GM12878 (cell line): ENCODE data around the gene KITLG. TPM values are rescaled to one million over a fixed set of nuclear protein-coding genes. Genes with fewer than 3 reads are reported as not detected.

Experiments
- ATAC-seq: fragments of 200-7000 bp; cut with Tn5 transposase; 3 replicates; pipeline ENCODE4 v1.9.1; 2020; ENCODE audit warnings: mild to moderate bottlenecking, moderate library complexity
- BruUV-seq: library from RNA; stranded (reverse); fragments of 400-500 nt; replicated peaks from 2 replicates; lab custom pipeline; 2021; lab: Mats Ljungman, UMichigan
- CTCF ChIA-PET: fragments of 300-600 bp; sonication (Branson Sonifier 250); formaldehyde crosslinking; extraction: SDS; loops from one replicate; lab custom pipeline; 2021; ENCODE audit warnings: inconsistent platforms; lab: Yijun Ruan, JAX
- POLR2A ChIA-PET: fragments of 350-600 bp; formaldehyde crosslinking; extraction: SDS; loops from one replicate; lab custom pipeline; 2021; ENCODE audit warnings: inconsistent platforms; lab: Charles Lee
- RAD21 ChIA-PET: fragments of 300-600 bp; sonication (Branson Sonifier 250); formaldehyde crosslinking; loops from one replicate; lab custom pipeline; 2023; ENCODE audit warnings: antibody characterized with exemption; ENCODE audit not compliant: unreplicated experiment; lab: Charles Lee
- SMC1A ChIA-PET: fragments of 300-600 bp; sonication (Branson Sonifier 250); formaldehyde crosslinking; loops from one replicate; lab custom pipeline; 2023; ENCODE audit not compliant: unreplicated experiment, uncharacterized antibody; lab: Charles Lee
- DNase-seq: peaks from one replicate; pipeline ENCODE4 v3.0.0-alpha.2; 2011; ENCODE audit warnings: low read depth, low spot score
- FAIRE-seq: peaks from 3 replicates; lab custom pipeline; 2011; peaks lifted over from hg19 to GRCh38; lab: Jason Lieb, UNC
- H2AFZ ChIP-seq: 2 replicates; pipeline ENCODE4 v1.6.0; 2011; ENCODE audit warnings: low read depth, low read length, control low read depth; ENCODE audit not compliant: control insufficient read depth
- H3K27ac ChIP-seq: 2 replicates; pipeline ENCODE4 v1.5.1; 2011; ENCODE audit warnings: control low read depth; ENCODE audit not compliant: control insufficient read depth, insufficient read depth
- H3K27me3 ChIP-seq, 2 experiments: replicated peaks in 1 of 2; 2 replicates each; pipeline versions ENCODE4 v1.6.0 to v1.6.1; 2011; ENCODE audit warnings: low read length in 1 of 2; ENCODE audit not compliant: control insufficient read depth in 2 of 2, insufficient read depth in 2 of 2
- H3K36me3 ChIP-seq, 2 experiments: 2 replicates each; pipeline ENCODE4 v1.5.1; 2011; ENCODE audit warnings: low read length in 1 of 2; ENCODE audit not compliant: control insufficient read depth in 2 of 2, insufficient read depth in 2 of 2
- H3K4me1 ChIP-seq: 2 replicates; pipeline ENCODE4 v1.6.1; 2011; ENCODE audit warnings: mild to moderate bottlenecking, low read length, moderate library complexity, mixed read lengths; ENCODE audit not compliant: control insufficient read depth, insufficient read depth
- H3K4me2 ChIP-seq: 2 replicates; pipeline ENCODE4 v1.6.0; 2011; ENCODE audit warnings: control low read depth; ENCODE audit not compliant: control insufficient read depth, insufficient read depth
- H3K4me3 ChIP-seq: fragments of 200-600 bp; sonication (generic); 2 replicates; pipeline ENCODE4 v1.5.1; 2016
- H3K79me2 ChIP-seq: 2 replicates; pipeline ENCODE4 v1.6.0; 2011; ENCODE audit warnings: low read length; ENCODE audit not compliant: control insufficient read depth, insufficient read depth
- H3K9ac ChIP-seq: 2 replicates; pipeline ENCODE4 v1.8.0; 2011; ENCODE audit warnings: low read length, control low read depth, mixed read lengths; ENCODE audit not compliant: control insufficient read depth, insufficient read depth
- H3K9me3 ChIP-seq: replicated peaks from 3 replicates; pipeline ENCODE4 v1.5.1; 2011; ENCODE audit warnings: mild to moderate bottlenecking, low read length; ENCODE audit not compliant: control insufficient read depth, insufficient read depth
- H4K20me1 ChIP-seq: 2 replicates; pipeline ENCODE4 v1.6.0; 2011; ENCODE audit not compliant: control insufficient read depth, insufficient read depth
- MXI1 ChIP-seq: fragments of 150-350 bp; IDR thresholded peaks from 2 replicates; pipeline ENCODE4 v1.6.1; 2011; ENCODE audit warnings: low read depth, mild to moderate bottlenecking, inconsistent platforms, low read length, improper control_type of control experiment
- NFIC ChIP-seq: IDR thresholded peaks from 2 replicates; pipeline ENCODE4 v1.6.1; 2012; ENCODE audit warnings: low read depth, mild to moderate bottlenecking, inconsistent platforms, low read length, moderate library complexity
- NFXL1 ChIP-seq: fragments of 450-650 bp; IDR thresholded peaks from 2 replicates; pipeline ENCODE4 v1.6.1; 2017; ENCODE audit warnings: antibody characterized with exemption, mild to moderate bottlenecking, borderline replicate concordance
- POU2F2 ChIP-seq: IDR thresholded peaks from 3 replicates; pipeline ENCODE4 v1.6.1; 2011; ENCODE audit warnings: low read depth, mild to moderate bottlenecking, low read length, borderline replicate concordance
- RAD21 ChIP-seq: IDR thresholded peaks from 2 replicates; pipeline ENCODE4 v1.6.1; 2011; ENCODE audit warnings: mild to moderate bottlenecking, low read depth, low read length, moderate library complexity; ENCODE audit not compliant: insufficient read depth
- SMAD1 ChIP-seq: fragments of 450-650 bp; IDR thresholded peaks from 2 replicates; pipeline ENCODE4 v1.6.1; 2018; ENCODE audit warnings: mild to moderate bottlenecking, low read depth; ENCODE audit not compliant: partially characterized antibody
- TAF1 ChIP-seq: IDR thresholded peaks from 2 replicates; pipeline ENCODE4 v1.6.1; 2011; ENCODE audit warnings: mild to moderate bottlenecking, low read depth, low read length, borderline replicate concordance
- TBL1XR1 ChIP-seq: IDR thresholded peaks from 2 replicates; pipeline ENCODE4 v1.6.1; 2012; ENCODE audit warnings: low read depth, low read length, improper control_type of control experiment
- ZSCAN29 ChIP-seq: fragments of 450-650 bp; IDR thresholded peaks from 2 replicates; pipeline ENCODE4 v1.6.1; 2017; ENCODE audit warnings: mild to moderate bottlenecking, moderate library complexity
- whole genome bisulfite sequencing: methylation state at CpG from one replicate; pipeline ENCODE4 v1.1.6; 2016; ENCODE audit warnings: low lambda C conversion rate; ENCODE audit not compliant: insufficient replicate concordance, insufficient coverage; ENCODE audit errors: missing lambda C conversion rate; 5-methylcytosine and 5-hydroxymethylcytosine counted together
- in situ Hi-C: fragments of 300-500 bp; cut with MboI; formaldehyde crosslinking; loops from 9 replicates; pipeline ENCODE4 v1.14.3; 2018; ENCODE audit warnings: mixed read lengths
- intact Hi-C: fragments of 100-400 bp; cut with micrococcal nuclease; formaldehyde crosslinking; loops from one replicate; pipeline ENCODE4 v1.14.2; 2022; ENCODE audit not compliant: unreplicated experiment
- polyA plus RNA-seq, 11 experiments: library from polyadenylated mRNA; depleted of rRNA in 4 of 11; unstranded in 6 of 11; stranded (reverse) in 5 of 11; fragments of >200 nt; fragmentation: Nextera tagmentation in 4 of 11; fragmentation: Illumina TruSeq in 1 of 11; extraction: Ambion mirVana in 4 of 11; extraction: Trizol in 1 of 11; gene quantifications; 1 replicate in 1 of 11; 2 replicates in 10 of 11; pipeline versions ENCODE4 v1.2.1 to v1.2.3, GENCODE V29; 2011 to 2016; ENCODE audit warnings: inconsistent platforms in 2 of 11, missing spikeins in 2 of 11, low read depth in 1 of 11
- total RNA-seq, 4 experiments: library from RNA; depleted of rRNA in 3 of 4; stranded (reverse); fragments of >200 nt in 3 of 4; fragmentation: Illumina TruSeq in 1 of 4; extraction: Trizol in 1 of 4; gene quantifications; 2 replicates each; pipeline versions ENCODE4 v1.2.1 to v1.2.3, GENCODE V29; 2013 to 2021
- TF ChIP-seq, protein P1 (sequence below): IDR thresholded peaks from 2 replicates; pipeline ENCODE4 v1.6.1; 2011; ENCODE audit warnings: borderline replicate concordance, low read depth, mild to moderate bottlenecking, moderate library complexity, low read length; ENCODE audit not compliant: insufficient read depth, poor library complexity, severe bottlenecking
- TF ChIP-seq, protein P2 (sequence below): IDR thresholded peaks from 2 replicates; pipeline ENCODE4 v1.6.1; 2012; ENCODE audit warnings: low read depth, low read length, improper control_type of control experiment

Gene KITLG
- total and polyA plus RNA-seq, 10 of the 15 experiments (the other 5 are each of a cell fraction or from before 2014, with no cell fraction given), result 0.02 to 0.51 (median 0.09) TPM; not detected in 1

DNA sequence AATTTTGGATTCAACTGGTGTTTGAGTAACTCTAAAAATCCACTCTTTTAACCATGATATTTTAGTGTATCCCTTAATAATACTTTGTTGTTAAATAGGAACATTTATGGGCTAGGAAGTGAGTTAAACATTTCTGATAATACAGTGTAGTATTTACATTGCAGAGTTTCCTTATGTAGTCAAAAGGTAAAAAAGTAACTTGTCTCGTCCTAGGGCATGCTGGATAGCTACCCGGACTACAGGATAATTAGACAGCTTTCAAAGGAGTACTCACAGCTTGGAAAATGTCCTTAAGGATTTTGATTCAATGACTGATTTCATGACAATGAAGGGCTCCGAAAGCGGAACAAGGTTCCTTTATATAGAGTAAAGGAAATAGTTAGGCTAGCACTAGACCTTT lies 14.5 kb upstream of the KITLG start:
- no TSS peak for BruUV-seq
- TF ChIP-seq ZSCAN29, result no peak
- TF ChIP-seq NFIC, result no peak
- no peak for TF ChIP-seq POU2F2
- TF ChIP-seq MXI1, result no peak
- TF ChIP-seq TAF1, result no peak
- TF ChIP-seq RAD21, result no peak
- no peak for TF ChIP-seq TBL1XR1
- TF ChIP-seq, protein P1, sequence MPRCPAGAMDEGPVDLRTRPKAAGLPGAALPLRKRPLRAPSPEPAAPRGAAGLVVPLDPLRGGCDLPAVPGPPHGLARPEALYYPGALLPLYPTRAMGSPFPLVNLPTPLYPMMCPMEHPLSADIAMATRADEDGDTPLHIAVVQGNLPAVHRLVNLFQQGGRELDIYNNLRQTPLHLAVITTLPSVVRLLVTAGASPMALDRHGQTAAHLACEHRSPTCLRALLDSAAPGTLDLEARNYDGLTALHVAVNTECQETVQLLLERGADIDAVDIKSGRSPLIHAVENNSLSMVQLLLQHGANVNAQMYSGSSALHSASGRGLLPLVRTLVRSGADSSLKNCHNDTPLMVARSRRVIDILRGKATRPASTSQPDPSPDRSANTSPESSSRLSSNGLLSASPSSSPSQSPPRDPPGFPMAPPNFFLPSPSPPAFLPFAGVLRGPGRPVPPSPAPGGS, result no peak
- no peak for TF ChIP-seq SMAD1
- TF ChIP-seq, protein P2, sequence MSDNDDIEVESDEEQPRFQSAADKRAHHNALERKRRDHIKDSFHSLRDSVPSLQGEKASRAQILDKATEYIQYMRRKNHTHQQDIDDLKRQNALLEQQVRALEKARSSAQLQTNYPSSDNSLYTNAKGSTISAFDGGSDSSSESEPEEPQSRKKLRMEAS, result no peak
- TF ChIP-seq NFXL1, result no peak
- no peak overlapping the region for H2AFZ ChIP-seq
- H3K9ac ChIP-seq, result no peak overlapping the region
- intact Hi-C loops, result no loop called here
- in situ Hi-C loops, result no loop called here
- ChIA-PET RAD21 (no interaction called here), SMC1A (no interaction called here), POLR2A (no interaction called here), CTCF (interaction anchor here (1.0 kb wide), 1 partner anchor 492 kb away, joined by 3 read pairs; no protein-coding TSS in a partner anchor)
- H3K36me3 ChIP-seq, result no peaks in the 10 kb centered on the region
- no peak overlapping the region for H3K4me3 ChIP-seq
- no peaks in the 10 kb centered on the region for H3K27me3 ChIP-seq
- no peak overlapping the region for H3K4me2 ChIP-seq
- no peak for FAIRE-seq
- no peaks in the 10 kb centered on the region for H4K20me1 ChIP-seq
- H3K9me3 ChIP-seq, result no peaks in the 10 kb centered on the region
- H3K79me2 ChIP-seq, result no peaks in the 10 kb centered on the region
- no peaks in the 10 kb centered on the region for H3K4me1 ChIP-seq
- DNase-seq, result no peak
- no peak overlapping the region for H3K27ac ChIP-seq
- ATAC-seq, result no peak
- WGBS, result 35% methylated on average over 4 of the region's 4 CpGs
